Prostate gland (tissue), 2 donors: ENCODE measurements around the gene CHRNG.

Experiments
- CTCF ChIP-seq, 4 experiments: fragments of 200-600 bp in 2 of 4; fragments of 450-650 bp in 2 of 4; sonication (generic) in 2 of 4; IDR thresholded peaks; 1 replicate in 3 of 4; 2 replicates in 1 of 4; pipeline ENCODE4 v1.5.1; 2016 to 2019; ENCODE audit warnings: antibody characterized with exemption in 4 of 4, mild to moderate bottlenecking in 2 of 4, moderate library complexity in 2 of 4
- POLR2A ChIP-seq: fragments of 450-650 bp; IDR thresholded peaks from one replicate; pipeline ENCODE4 v1.6.1; 2016; ENCODE audit warnings: antibody characterized with exemption, mild to moderate bottlenecking
- POLR2AphosphoS5 ChIP-seq: sonication (generic); formaldehyde crosslinking; IDR thresholded peaks from one replicate; pipeline ENCODE4 v1.6.1; 2017; ENCODE audit warnings: antibody characterized with exemption

- TF ChIP-seq POLR2A (no peak), CTCF (IDR thresholded peaks at IDR 0.05) (no peak), POLR2AphosphoS5 (no peak)
Observed at GRCh38 chr2:232588031-232588430, 48.5 kb downstream of the CHRNG start.
